Peyer's patch (tissue), 4 donors: Measurements from ENCODE around the gene TRAPPC10. TPM values are rescaled to one million over a fixed set of nuclear protein-coding genes. Genes with fewer than 3 reads are reported as not detected.

Source experiments
- DNase-seq, 3 donors: peaks; one replicate each; pipeline ENCODE4 v3.0.0-alpha.2; 2017 to 2019
- H3K27ac ChIP-seq, 4 donors: fragments of 200-600 bp; sonication (generic); one replicate each; pipeline ENCODE4 v1.5.1; 2016 to 2019
- H3K27me3 ChIP-seq, 2 donors: fragments of 200-600 bp; sonication (generic); one replicate each; pipeline ENCODE4 v1.5.1; 2019
- H3K36me3 ChIP-seq, 3 donors: fragments of 200-600 bp; sonication (generic); one replicate each; pipeline ENCODE4 v1.5.1; 2016 to 2019
- H3K4me1 ChIP-seq, 4 donors: fragments of 200-600 bp; sonication (generic); one replicate each; pipeline ENCODE4 v1.5.1; 2016 to 2019
- H3K4me3 ChIP-seq, 4 donors: fragments of 200-600 bp; sonication (generic); 1 replicate in 3 of 4; 2 replicates in 1 of 4; pipeline ENCODE4 v1.5.1; 2016 to 2019; ENCODE audit warnings: mild to moderate bottlenecking in 1 of 4
- H3K9me3 ChIP-seq, 4 donors: fragments of 200-600 bp; sonication (generic); one replicate each; pipeline ENCODE4 v1.5.1; 2016 to 2019; ENCODE audit warnings: mild to moderate bottlenecking in 1 of 4
- CTCF ChIP-seq, 6 experiments: fragments of 450-650 bp in 4 of 6; fragments of 200-600 bp in 2 of 6; sonication (generic) in 1 of 6; IDR thresholded peaks; one replicate each; pipeline ENCODE4 v1.5.1; 2017 to 2019; ENCODE audit warnings: antibody characterized with exemption in 6 of 6, mild to moderate bottlenecking in 3 of 6, moderate library complexity in 1 of 6
- POLR2A ChIP-seq, 2 donors: fragments of 450-650 bp; IDR thresholded peaks; one replicate each; pipeline ENCODE4 v1.5.1; 2017; ENCODE audit warnings: antibody characterized with exemption in 2 of 2, mild to moderate bottlenecking in 2 of 2, moderate library complexity in 2 of 2
- total RNA-seq, 4 donors: library from RNA; depleted of rRNA; stranded (reverse); fragments of >200 nt; gene quantifications; one replicate each; pipeline ENCODE4 v1.1.0, GENCODE V29; 2016

Gene TRAPPC10
- total RNA-seq, 4 donors from 2014 or later, result 62.2 to 153 (median 93.0) TPM

- Histone ChIP-seq H3K4me3 (no peak overlapping the region), H3K4me1 (peaks cover 0 to 27% (median 8%) of the 10 kb centered on the region in 4 donors), H3K36me3 (peaks cover 0 to 9% (median 0%) of the 10 kb centered on the region in 3 donors), H3K27ac (no peak overlapping the region), H3K27me3 (no peaks in the 10 kb centered on the region), H3K9me3 (no peaks in the 10 kb centered on the region)
- no peak for TF ChIP-seq CTCF (IDR thresholded peaks at IDR 0.05)
- TF ChIP-seq POLR2A (IDR thresholded peaks at IDR 0.05), result no peak
- no peak for DNase-seq
Measured at GRCh38 chr21:44028287-44028659, 16.2 kb downstream of the TRAPPC10 start.

GRCh38 chr21:44029460-44030087 lies 17.5 kb downstream of the TRAPPC10 start:
- no peak for DNase-seq
- peaks cover 0 to 22% (median 0%) of the 10 kb centered on the region in 3 donors for H3K36me3 ChIP-seq
- H3K4me1 ChIP-seq, result peaks cover 0 to 14% (median 7%) of the 10 kb centered on the region in 4 donors
- H3K4me3 ChIP-seq, result no peak overlapping the region
- H3K27me3 ChIP-seq, result no peaks in the 10 kb centered on the region
- no peak for TF ChIP-seq CTCF (IDR thresholded peaks at IDR 0.05)
- no peak for TF ChIP-seq POLR2A (IDR thresholded peaks at IDR 0.05)
- no peaks in the 10 kb centered on the region for H3K9me3 ChIP-seq
- no peak overlapping the region for H3K27ac ChIP-seq

- H3K9me3 ChIP-seq, result no peaks in the 10 kb centered on the region
- H3K4me1 ChIP-seq, result no peaks in the 10 kb centered on the region
- no peak overlapping the region for H3K27ac ChIP-seq
- H3K36me3 ChIP-seq, result peaks cover 0 to 68% (median 0%) of the 10 kb centered on the region in 3 donors
- TF ChIP-seq POLR2A (IDR thresholded peaks at IDR 0.05) (no peak), CTCF (IDR thresholded peaks at IDR 0.05) (no peak)
- DNase-seq, result no peak
- no peaks in the 10 kb centered on the region for H3K27me3 ChIP-seq
- H3K4me3 ChIP-seq, result no peak overlapping the region
Measured at GRCh38 chr21:44035244-44035643, 23.1 kb downstream of the TRAPPC10 start.

- no peaks in the 10 kb centered on the region for H3K9me3 ChIP-seq
- no peaks in the 10 kb centered on the region for H3K27me3 ChIP-seq
- TF ChIP-seq CTCF (IDR thresholded peaks at IDR 0.05) (no peak), POLR2A (IDR thresholded peaks at IDR 0.05) (no peak)
- H3K27ac ChIP-seq, result no peak overlapping the region
- DNase-seq, result no peak
- no peaks in the 10 kb centered on the region for H3K4me1 ChIP-seq
- peaks cover 0 to 60% (median 0%) of the 10 kb centered on the region in 3 donors for H3K36me3 ChIP-seq
- no peak overlapping the region for H3K4me3 ChIP-seq
Measured at GRCh38 chr21:44038063-44038462, 26.0 kb downstream of the TRAPPC10 start.

- no peak for DNase-seq
- no peak for TF ChIP-seq CTCF (IDR thresholded peaks at IDR 0.05)
- no peak for TF ChIP-seq POLR2A (IDR thresholded peaks at IDR 0.05)
- H3K9me3 ChIP-seq, result no peaks in the 10 kb centered on the region
- H3K27me3 ChIP-seq, result no peaks in the 10 kb centered on the region
- H3K36me3 ChIP-seq, result peaks cover 0 to 43% (median 0%) of the 10 kb centered on the region in 3 donors
- no peak overlapping the region for H3K4me3 ChIP-seq
- no peaks in the 10 kb centered on the region for H3K4me1 ChIP-seq
- no peak overlapping the region for H3K27ac ChIP-seq
Measured at GRCh38 chr21:44039828-44040227, 27.7 kb downstream of the TRAPPC10 start.
